ENCODE data around the gene MRPL14.

DNA sequence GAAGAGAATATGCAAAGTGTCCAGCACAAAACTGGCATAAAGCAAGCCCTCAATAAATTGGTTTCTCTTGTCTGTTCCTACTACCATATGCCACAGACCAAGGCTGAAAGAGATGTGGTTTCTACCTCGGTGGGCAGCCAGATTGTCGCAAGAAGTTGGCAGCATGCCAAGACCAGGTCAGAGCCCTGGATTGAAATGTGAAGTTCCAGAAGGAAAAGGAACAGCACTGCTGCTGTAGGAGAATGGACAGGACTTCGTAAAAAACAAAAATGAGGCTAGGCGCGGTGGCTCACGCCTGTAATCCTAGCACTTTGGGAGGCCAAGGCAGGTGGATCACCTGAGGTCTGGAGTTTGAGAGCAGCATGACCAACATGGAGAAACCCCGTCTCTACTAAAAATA is 22.1 kb downstream of the MRPL14 start:
- TF ChIP-seq ZFP30 (CRISPR knock-in tag; IDR thresholded peaks at IDR 0.05): no peak
- no peak for TF ChIP-seq ESRRG (CRISPR knock-in tag; IDR thresholded peaks at IDR 0.05)
